Peyer's patch (tissue), 4 donors: ENCODE results near the gene ASTN1. TPM values are rescaled to one million over a fixed set of nuclear protein-coding genes. Genes with fewer than 3 reads are reported as not detected.

ENCODE experiments used
- DNase-seq, 3 donors: peaks; one replicate each; pipeline ENCODE4 v3.0.0-alpha.2; 2017 to 2019
- H3K27ac ChIP-seq, 4 donors: fragments of 200-600 bp; sonication (generic); one replicate each; pipeline ENCODE4 v1.5.1; 2016 to 2019
- H3K27me3 ChIP-seq, 2 donors: fragments of 200-600 bp; sonication (generic); one replicate each; pipeline ENCODE4 v1.5.1; 2019
- H3K36me3 ChIP-seq, 3 donors: fragments of 200-600 bp; sonication (generic); one replicate each; pipeline ENCODE4 v1.5.1; 2016 to 2019
- H3K4me1 ChIP-seq, 4 donors: fragments of 200-600 bp; sonication (generic); one replicate each; pipeline ENCODE4 v1.5.1; 2016 to 2019
- H3K4me3 ChIP-seq, 4 donors: fragments of 200-600 bp; sonication (generic); 1 replicate in 3 of 4; 2 replicates in 1 of 4; pipeline ENCODE4 v1.5.1; 2016 to 2019; ENCODE audit warnings: mild to moderate bottlenecking in 1 of 4
- H3K9me3 ChIP-seq, 4 donors: fragments of 200-600 bp; sonication (generic); one replicate each; pipeline ENCODE4 v1.5.1; 2016 to 2019; ENCODE audit warnings: mild to moderate bottlenecking in 1 of 4
- CTCF ChIP-seq, 6 experiments: fragments of 450-650 bp in 4 of 6; fragments of 200-600 bp in 2 of 6; sonication (generic) in 1 of 6; IDR thresholded peaks; one replicate each; pipeline ENCODE4 v1.5.1; 2017 to 2019; ENCODE audit warnings: antibody characterized with exemption in 6 of 6, mild to moderate bottlenecking in 3 of 6, moderate library complexity in 1 of 6
- POLR2A ChIP-seq, 2 donors: fragments of 450-650 bp; IDR thresholded peaks; one replicate each; pipeline ENCODE4 v1.5.1; 2017; ENCODE audit warnings: antibody characterized with exemption in 2 of 2, mild to moderate bottlenecking in 2 of 2, moderate library complexity in 2 of 2
- total RNA-seq, 4 donors: library from RNA; depleted of rRNA; stranded (reverse); fragments of >200 nt; gene quantifications; one replicate each; pipeline ENCODE4 v1.1.0, GENCODE V29; 2016

The ASTN1 gene
- total RNA-seq, 4 donors from 2014 or later = 0.28 TPM; not detected in 3

GRCh38 chr1:176857632-176858031 is 306.9 kb downstream of the ASTN1 start:
- TF ChIP-seq CTCF (IDR thresholded peaks at IDR 0.05) (no peak), POLR2A (IDR thresholded peaks at IDR 0.05) (no peak)
- H3K27ac ChIP-seq = no peak overlapping the region
- H3K4me3 ChIP-seq = no peak overlapping the region
- no peaks in the 10 kb centered on the region for H3K27me3 ChIP-seq
- H3K4me1 ChIP-seq = no peaks in the 10 kb centered on the region
- H3K9me3 ChIP-seq = no peaks in the 10 kb centered on the region
- no peaks in the 10 kb centered on the region for H3K36me3 ChIP-seq
- no peak for DNase-seq

DNA sequence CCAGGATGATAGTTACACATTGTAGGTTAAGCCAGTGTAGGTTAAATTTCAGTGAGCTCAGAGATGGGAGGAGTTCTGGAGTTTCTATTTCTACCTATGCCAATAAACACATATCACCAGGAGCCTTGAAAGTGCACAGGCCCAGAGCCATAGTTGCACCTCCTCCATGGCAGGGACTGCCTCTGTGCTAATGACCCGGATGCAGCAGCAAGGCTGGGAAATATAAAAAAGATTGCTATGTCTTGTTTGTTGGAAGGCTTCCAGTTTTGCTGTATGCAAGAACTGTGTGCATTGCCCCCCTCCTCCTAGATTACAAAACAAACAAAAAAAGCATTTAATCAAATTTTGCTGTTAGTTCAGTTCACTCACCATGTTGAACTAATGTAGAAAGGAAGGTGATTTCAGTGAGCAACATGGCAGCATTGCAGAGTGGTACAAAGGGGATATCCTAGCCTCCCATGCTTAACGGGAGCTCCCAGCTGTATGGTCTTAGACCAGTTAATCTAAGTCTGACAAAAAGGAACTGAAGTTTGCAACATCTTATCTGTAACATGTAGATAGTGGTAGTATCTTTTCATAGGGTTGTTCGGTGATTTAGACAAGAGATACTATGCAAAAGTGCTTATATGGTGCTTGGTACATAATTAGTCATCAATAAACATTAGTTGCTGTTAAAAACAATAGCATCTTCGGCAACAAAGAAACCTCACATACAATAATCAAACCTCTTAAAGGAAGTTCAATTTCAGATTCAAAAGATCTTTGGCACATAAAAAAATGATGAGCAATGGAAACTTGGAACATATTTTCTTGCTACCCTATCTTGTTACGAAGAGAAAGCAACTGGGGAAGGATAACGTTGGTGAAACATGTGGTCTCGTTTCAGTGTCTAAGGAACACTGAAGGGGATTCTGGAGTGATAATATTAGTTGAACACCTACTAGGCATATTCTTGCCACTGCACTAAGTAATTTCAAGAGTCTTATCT is 309.5 kb downstream of the ASTN1 start:
- no peaks in the 10 kb centered on the region for H3K36me3 ChIP-seq
- no peak overlapping the region for H3K4me3 ChIP-seq
- no peaks in the 10 kb centered on the region for H3K27me3 ChIP-seq
- no peak for TF ChIP-seq CTCF (IDR thresholded peaks at IDR 0.05)
- no peak for TF ChIP-seq POLR2A (IDR thresholded peaks at IDR 0.05)
- no peaks in the 10 kb centered on the region for H3K4me1 ChIP-seq
- H3K9me3 ChIP-seq = no peaks in the 10 kb centered on the region
- H3K27ac ChIP-seq = no peak overlapping the region
- DNase-seq = no peak

- no peaks in the 10 kb centered on the region for H3K9me3 ChIP-seq
- H3K27ac ChIP-seq = no peak overlapping the region
- TF ChIP-seq POLR2A (IDR thresholded peaks at IDR 0.05) (no peak), CTCF (IDR thresholded peaks at IDR 0.05) (no peak)
- H3K36me3 ChIP-seq = no peaks in the 10 kb centered on the region
- H3K27me3 ChIP-seq = no peaks in the 10 kb centered on the region
- H3K4me1 ChIP-seq = no peaks in the 10 kb centered on the region
- no peak overlapping the region for H3K4me3 ChIP-seq
- no peak for DNase-seq
Observed at GRCh38 chr1:176854121-176854520, 310.4 kb downstream of the ASTN1 start.

GRCh38 chr1:176853503-176853902 is 311.0 kb downstream of the ASTN1 start:
- no peak for DNase-seq
- H3K27ac ChIP-seq = no peak overlapping the region
- no peaks in the 10 kb centered on the region for H3K27me3 ChIP-seq
- no peaks in the 10 kb centered on the region for H3K36me3 ChIP-seq
- no peaks in the 10 kb centered on the region for H3K4me1 ChIP-seq
- TF ChIP-seq CTCF (IDR thresholded peaks at IDR 0.05) (no peak), POLR2A (IDR thresholded peaks at IDR 0.05) (no peak)
- no peak overlapping the region for H3K4me3 ChIP-seq
- H3K9me3 ChIP-seq = no peaks in the 10 kb centered on the region

DNA sequence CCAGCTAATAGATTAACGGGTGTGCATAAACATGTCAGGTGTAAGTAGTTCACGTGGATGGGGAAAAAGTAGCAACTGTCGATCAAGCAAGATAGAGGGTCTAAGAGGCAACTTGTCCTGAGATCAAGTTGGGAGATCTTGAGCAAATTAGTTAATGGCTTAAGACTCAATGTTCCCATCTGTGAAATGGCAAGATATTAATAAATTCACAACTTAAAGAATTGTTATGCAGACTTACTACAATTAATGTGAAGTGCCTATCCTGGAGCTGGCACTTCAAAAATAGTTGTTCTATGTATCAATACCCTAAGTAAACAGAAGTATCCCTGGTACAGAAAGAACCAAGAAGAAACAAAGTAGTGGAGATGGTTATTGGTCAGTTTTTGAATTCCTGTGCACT is 312.4 kb downstream of the ASTN1 start:
- Histone ChIP-seq H3K4me3 (no peak overlapping the region), H3K9me3 (no peaks in the 10 kb centered on the region)
- DNase-seq = no peak

More for the DNA sequence above, 312.4 kb downstream of the ASTN1 start:
- Histone ChIP-seq H3K4me1 (no peaks in the 10 kb centered on the region), H3K27ac (no peak overlapping the region), H3K36me3 (no peaks in the 10 kb centered on the region), H3K27me3 (no peaks in the 10 kb centered on the region)
- TF ChIP-seq CTCF (IDR thresholded peaks at IDR 0.05) (no peak), POLR2A (IDR thresholded peaks at IDR 0.05) (no peak)
